GM18526 (cell line): ENCODE results near the gene ADD1.

Experiments used
- POLR2A ChIP-seq: IDR thresholded peaks from 3 replicates; pipeline ENCODE4 v1.6.1; 2011; ENCODE audit not compliant: insufficient read length; ENCODE audit errors: extremely low read depth

ADD1 gene

DNA sequence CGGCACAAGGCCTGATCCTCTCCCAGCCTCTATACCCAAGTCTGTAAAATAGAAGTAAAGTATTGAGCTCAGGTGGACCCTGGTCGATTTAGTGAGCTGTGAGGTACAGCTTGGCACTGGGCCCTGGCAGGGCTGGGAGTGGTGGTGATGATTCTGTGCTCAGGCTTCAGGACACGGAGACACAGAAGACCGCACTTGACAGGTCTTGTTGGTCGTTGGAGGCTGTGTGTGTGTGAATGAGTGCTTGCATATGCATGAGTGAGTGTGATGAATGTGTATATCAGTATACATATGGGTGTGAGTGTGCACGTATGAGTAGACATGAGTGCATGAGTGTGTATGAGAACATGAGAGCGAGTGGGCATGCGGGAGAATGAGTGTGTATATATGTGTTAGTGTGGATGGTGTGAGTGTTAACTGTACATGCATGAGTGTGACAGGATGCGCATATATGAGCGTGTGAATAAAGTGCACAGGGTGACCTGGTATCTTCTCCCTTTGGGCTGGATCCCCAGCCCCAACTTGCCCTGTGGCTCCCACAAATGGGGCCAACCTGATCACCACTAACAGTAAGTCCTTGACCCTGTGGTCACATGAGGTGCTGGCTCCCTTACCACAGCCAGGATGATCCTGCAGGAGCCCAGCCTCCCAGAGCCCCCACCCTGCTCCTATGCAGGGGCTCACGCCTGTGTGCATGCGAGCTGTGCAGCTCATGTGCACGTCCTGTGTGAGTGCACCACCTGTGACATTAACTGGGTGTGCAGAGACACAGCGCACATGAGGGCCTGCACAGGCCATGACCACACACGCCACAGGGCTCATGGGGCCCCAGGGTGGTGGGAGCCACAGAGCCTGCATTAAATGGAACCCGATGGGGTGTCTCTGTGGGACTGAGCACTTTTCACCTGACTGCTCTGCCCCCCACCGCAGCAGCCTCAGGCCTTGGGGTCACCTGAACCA, 29.9 kb upstream of the ADD1 start:
- no peak for TF ChIP-seq POLR2A

DNA sequence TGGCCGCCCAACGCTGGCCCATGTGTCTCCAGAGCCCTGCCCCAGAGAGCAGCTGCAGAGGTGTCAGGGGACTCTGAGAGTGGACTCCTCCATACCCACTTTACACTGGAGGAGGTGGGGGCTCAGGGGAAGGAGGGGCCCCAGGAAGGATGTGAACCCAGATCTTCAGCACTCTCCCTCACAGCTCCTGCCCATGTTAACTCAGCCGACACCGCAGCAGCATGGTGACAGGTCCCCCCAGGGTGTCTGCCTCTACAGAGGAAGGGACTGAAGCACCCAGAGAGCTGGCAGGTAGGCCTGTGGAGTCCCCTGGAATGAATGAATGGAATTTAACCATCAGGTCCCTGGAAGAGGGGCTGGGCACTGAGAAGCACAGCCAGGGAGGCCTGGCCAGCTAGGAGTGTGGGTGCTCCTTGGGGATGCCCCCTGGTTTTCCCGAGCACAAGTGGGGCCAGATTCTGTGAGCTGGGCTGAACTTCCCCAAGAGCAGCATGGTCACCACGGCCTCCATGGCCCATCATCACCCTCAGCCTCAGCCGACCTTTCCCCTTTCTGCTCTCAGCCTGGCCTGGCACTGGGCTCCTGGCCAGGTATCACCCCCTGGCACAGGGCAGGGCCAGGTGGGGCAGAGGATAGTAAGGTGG, 28.9 kb upstream of the ADD1 start:
- no peak for TF ChIP-seq POLR2A

DNA sequence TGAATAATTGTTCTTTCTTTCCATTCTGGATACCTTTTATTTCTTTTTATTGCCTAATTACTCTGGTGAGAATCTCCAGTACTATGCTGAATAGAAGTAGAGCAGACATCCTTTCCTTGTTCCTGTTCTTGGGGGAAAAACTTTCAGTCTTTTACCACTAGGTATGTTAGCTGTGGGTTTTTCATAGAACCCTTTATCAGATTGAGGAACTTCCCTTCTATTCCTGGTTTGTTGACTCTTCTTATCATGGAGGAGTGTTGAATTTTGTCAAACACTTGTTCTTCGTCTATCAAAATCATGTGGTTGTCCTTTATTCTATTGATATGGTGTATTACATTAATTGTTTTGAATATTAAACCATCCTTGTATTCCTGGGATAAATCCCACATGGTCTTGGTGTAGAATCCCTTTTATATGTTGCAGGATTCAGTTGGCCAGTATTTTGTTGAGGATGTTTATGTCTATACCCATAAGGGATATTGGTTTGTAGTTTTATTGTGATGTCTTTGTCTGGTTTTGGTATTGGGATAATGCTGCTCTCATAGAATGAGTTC, 27.2 kb upstream of the ADD1 start:
- no peak for TF ChIP-seq POLR2A

DNA sequence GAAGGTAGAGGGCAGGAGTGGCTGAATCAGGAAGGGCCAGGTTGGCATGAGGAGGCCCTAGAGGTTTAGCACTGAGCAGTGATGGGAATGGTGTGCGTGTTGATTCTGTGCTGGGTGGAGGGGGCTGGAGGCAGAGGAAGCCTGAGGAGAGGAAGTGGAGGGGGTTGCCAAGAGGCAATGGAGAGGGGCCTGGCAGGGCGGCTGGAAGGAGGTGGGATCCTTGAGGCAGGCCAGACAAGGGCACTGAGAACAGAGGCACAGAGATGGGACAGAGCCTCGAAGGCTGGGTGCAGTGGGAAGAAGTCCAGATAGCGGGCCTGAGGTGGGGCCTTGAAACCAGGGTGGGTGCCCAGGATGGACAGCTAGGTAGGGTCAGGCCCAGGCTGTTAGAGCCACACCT, 26.5 kb upstream of the ADD1 start:
- TF ChIP-seq POLR2A = no peak

DNA sequence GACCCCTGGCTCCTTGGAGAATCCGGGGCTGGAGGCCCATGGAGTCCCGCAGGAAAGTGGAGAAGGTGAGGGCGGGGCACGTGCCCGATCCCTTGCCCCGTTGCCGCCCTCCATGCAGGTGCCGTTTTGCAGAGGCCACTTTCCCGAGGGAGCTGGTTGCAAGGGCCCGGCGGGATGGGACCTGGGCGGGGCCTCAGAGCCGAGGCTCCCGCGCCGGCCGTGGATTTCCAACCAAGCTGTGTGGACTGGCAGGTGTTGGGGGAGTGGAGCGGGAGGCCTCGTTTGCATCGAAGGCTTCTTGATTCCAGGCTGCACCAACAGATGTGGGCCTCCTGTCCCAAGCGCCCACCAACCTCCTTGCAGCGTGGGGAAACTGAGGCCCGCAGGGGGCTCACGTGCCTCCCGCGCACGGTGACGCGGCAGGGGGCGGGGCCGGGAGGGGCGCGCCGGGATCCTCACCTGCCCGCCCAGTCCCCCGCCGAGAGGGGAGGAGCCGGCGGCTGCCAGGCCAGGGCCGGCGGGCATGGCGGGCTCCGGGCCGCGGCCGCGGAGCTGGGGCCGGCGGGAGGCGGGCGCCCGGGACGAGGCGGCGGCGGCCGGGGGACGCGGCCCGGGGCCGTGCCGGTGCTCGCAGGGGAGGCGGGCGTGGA, 25.8 kb upstream of the ADD1 start:
- peak; percentile 19 for TF ChIP-seq POLR2A

DNA sequence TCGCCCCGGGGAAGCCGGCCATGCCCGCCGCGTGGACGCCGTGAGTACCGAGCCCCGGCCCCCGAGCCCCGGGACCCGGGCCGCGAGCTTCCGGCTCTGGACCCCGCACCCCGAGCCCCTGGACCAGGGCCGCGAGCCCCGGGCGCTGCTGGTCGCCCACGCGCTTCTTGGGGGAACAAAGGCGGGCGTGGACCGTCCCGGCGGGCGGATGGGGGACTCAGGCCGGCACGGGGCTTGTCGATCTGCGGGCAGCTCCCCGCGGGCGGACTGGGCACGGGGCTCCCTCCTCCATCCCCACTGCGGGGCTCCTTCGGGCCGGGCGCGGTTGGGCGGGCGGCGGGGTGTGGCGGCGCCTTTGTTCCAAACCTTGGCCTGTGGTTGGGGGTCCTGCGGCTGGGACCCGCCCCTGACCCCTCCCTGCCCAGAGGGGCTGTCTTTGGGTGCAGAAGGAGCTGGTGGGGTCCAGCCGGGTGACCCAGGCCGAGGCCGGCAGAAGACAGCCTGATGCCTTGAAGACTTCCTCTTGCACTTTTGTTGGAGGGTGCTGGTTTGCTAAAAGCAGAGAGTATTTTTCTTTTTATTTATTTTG, 25.2 kb upstream of the ADD1 start:
- TF ChIP-seq POLR2A = no peak

DNA sequence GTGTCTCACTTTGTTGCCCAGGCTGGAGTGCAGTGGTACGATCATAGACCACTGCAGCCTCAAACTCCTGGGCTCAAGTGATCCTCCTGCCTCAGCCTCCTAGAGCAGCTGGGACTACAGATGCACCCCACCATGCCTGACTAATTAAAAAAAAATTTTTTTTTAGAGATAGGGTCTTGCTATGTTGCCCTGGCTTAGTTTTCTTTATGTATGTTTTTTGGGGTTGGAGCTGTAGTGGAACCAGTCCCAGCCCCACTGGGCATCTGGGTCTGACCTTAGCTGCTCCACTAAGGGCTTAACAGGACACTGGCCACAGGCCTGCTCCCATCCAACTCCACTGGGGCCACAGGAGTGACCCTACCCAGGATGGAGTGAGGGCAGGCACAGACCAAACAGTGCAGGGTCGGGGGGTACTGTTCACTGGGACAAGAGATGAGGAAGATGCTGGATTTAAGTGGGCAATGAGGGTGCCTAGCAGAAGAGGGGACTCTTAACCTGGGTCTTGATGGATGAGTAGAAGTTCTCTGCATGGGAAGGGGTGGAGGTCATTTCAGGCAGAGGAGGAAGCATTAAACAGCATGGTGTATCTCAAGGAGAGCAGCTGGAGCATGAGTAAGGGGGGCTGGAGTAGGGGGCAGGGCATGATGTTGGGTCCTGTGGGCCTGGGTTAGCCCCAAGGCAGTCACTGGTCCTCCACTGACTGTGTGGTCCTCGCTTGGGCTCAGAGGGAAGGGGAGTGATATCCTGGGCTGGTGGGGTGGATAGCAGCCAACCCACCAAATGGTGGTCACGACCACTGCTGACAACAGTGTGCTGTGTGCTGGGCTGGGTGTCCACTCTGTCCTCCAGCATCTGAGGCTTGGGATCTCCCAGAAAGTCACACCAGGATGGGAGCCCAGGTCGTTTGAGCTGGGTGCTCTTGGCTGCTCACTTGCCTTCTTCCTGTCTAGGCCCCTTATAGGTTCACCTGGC, 24.1 kb upstream of the ADD1 start:
- no peak for TF ChIP-seq POLR2A

DNA sequence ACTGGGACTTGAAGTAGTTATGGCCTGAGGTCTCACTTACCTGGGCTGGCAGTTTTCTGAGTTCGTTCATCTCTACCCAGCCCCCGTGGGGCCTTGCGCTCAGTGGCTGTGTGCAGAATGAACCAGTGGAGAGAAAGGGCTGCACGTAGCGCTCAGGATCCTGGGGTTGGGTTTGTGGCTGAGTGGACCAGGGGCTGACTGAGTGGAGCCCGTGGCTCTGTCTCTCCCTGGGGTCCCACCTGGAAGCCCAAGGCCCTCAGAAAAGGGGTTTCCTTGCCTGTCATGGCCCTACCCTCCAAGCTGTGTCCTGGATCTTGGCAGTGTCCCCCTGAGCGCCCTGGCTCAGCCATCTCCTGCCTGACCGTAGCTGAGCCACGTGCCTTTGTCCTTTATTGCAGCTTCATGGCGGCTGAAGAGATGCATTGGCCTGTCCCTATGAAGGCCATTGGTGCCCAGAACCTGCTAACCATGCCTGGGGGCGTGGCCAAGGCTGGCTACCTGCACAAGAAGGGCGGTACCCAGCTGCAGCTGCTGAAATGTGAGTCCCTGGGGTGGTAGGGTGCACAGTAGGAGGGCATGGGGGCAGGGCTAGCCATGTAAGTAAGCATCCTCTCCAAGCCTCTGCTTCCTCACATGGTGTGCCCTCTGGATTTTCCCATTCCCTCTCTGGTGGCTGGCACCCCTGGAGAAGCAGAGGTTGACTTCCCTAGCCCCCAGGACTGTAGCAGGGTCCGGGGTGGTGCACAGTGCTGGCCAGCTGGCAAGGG, 23.2 kb upstream of the ADD1 start:
- TF ChIP-seq POLR2A = no peak

DNA sequence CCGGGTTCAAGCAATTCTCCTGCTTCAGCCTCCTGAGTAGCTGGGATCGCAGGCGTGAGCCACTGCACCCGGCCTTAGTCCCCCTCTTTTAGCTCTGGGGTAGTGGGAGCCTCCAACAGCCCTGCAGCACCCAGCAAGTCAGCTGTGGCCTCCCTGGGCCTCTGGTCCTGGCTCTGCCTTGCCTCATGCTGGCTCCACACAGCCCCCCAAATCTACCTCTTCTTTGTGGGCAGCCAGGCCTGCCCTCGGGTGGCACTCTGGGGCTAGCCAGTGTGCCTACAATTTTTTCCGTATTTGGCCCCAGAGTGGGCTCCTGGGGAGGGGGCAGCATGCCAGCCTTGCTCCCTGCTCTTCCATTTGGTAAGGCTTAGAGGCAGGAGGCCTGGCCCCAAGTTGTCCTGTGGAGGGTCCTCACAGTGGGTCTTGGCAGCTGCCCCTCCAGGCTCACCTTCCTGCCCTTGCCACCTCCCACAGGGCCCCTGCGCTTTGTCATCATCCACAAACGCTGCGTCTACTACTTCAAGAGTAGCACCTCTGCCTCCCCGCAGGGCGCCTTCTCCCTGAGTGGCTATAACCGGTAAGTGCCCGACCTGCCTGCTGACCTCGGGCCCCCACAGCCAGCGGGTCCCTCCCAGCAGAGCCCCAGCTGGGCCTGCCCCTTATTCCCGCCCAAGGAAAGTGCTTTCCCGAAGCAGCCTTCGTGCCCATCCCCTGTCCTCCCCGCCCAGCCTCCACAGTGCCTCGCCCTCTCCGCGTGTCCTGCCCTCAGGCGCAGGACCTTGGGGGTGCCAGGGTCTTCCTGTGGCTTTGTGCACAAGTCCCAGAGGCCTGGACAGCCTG, 21.0 kb upstream of the ADD1 start:
- TF ChIP-seq POLR2A = no peak

DNA sequence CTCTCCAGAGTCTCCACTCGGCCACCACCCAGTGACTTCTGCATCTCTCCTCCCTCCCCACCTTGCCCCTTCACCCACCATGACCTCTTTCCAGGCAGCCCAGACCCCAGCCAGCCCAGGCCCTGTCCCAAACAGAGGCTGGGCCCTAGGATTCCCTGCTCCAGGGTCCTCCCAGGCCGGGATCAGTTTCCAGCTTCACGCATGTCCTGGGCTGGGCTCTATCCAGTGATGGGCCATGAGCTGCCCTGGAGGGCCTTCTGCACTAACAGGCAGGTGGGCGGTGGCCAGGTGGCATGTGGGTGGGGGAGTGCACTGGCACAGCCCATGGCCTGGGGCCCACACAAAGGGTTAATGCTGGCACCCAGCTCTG, 20.4 kb upstream of the ADD1 start:
- TF ChIP-seq POLR2A = no peak

DNA sequence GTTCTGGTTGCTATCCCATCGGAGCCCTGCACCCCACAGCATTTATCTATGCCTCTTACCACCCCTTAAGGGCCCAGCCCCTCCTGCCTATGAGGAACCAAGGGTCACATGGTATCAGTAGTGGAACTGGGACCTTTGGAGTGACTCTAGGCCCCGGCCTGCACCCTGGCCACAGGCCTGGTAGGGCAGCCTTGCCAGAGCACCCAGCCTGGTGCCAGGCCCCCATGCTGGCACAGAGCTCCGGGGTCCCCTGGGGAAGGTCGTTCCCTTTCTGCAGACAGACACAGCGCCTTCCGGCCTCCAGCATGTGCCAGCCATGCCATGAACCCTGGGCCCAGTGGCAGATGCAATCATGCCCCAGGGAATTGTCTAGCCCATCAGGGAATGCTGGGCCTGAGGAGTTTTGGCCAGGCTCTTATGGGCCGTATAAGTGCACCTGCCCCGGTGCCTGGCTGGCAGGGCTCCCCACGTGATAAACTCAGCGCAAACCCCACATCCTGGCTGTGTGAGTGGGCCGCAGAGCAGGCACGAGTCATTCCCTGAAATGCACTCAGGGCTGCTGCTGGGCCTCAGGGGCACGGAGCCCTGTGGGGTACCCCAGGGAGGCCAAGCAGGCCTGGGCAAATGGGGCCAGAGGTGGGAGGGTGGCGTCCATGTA, 19.8 kb upstream of the ADD1 start:
- TF ChIP-seq POLR2A = no peak

DNA sequence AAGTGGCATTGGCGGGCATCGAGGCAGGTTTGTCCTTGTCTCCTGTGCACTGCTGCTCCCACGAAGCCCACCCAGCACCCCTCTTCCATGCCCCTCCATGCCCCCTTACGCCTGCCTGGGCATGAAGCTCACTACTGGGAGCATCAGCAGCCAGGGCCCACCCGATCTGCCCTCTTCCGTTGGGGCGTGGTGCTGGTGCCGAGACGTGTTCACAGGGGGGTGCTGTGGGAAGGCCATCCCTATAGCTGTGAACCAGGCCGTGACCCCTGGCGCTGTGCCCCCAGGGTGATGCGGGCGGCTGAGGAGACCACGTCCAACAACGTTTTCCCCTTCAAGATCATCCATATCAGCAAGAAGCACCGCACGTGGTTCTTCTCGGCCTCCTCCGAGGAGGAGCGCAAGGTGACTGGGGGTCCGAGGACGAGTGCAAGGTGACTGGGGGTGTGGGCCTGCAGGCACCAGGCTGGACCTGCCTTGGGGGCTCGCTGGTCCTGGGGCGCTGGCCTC, 19.3 kb upstream of the ADD1 start:
- TF ChIP-seq POLR2A = no peak
